Activated naive CD4-positive, alpha-beta T cell treated with anti-CD3 and anti-CD28 coated beads for 36 hours (primary cell): Measurements from ENCODE around the gene HLA-DQB1. TPM values are rescaled to one million over a fixed set of nuclear protein-coding genes. Genes with fewer than 3 reads are reported as not detected.
A peak's percentile ranks its signal among the peaks of the same experiment; 100 is the strongest.
"Not testable (repeated sequence)": the region's sequence is repeated elsewhere in the genome, so short reads cannot be mapped to it uniquely, and the experiment has no call there.

Experiments used
- CTCF ChIA-PET: fragments of 350-600 bp; sonication (Branson Sonifier 250); formaldehyde crosslinking; loops from one replicate; lab custom pipeline; 2021; ENCODE audit warnings: antibody characterized with exemption; lab: Charles Lee
- DNase-seq: peaks from one replicate; pipeline ENCODE4 v3.0.0-alpha.2; 2020
- H3K27ac Mint-ChIP-seq: one replicate; pipeline ENCODE4 v1.8.0; 2021; ENCODE audit warnings: mild to moderate bottlenecking, mixed read lengths
- H3K27me3 Mint-ChIP-seq: one replicate; pipeline ENCODE4 v1.8.0; 2021; ENCODE audit warnings: low read depth, mixed read lengths
- H3K36me3 Mint-ChIP-seq: one replicate; pipeline ENCODE4 v1.8.0; 2021; ENCODE audit warnings: low read depth, mixed read lengths
- H3K4me1 Mint-ChIP-seq: one replicate; pipeline ENCODE4 v1.8.0; 2021; ENCODE audit warnings: low read depth, mixed read lengths
- H3K4me3 Mint-ChIP-seq: one replicate; pipeline ENCODE4 v1.8.0; 2021; ENCODE audit warnings: mild to moderate bottlenecking, moderate library complexity, mixed read lengths
- H3K9me3 Mint-ChIP-seq: one replicate; pipeline ENCODE4 v1.8.0; 2021; ENCODE audit warnings: mixed read lengths
- intact Hi-C: fragments of 100-400 bp; cut with micrococcal nuclease; formaldehyde crosslinking; loops from one replicate; pipeline ENCODE4 v1.15.1; 2023
- total RNA-seq, 2 experiments: library from RNA; stranded (reverse); gene quantifications; one replicate each; pipeline ENCODE4 v1.2.3, GENCODE V29; 2021

Gene HLA-DQB1
- total RNA-seq: 1 to 10 TPM; 6.2 to 7.4 TPM

DNA sequence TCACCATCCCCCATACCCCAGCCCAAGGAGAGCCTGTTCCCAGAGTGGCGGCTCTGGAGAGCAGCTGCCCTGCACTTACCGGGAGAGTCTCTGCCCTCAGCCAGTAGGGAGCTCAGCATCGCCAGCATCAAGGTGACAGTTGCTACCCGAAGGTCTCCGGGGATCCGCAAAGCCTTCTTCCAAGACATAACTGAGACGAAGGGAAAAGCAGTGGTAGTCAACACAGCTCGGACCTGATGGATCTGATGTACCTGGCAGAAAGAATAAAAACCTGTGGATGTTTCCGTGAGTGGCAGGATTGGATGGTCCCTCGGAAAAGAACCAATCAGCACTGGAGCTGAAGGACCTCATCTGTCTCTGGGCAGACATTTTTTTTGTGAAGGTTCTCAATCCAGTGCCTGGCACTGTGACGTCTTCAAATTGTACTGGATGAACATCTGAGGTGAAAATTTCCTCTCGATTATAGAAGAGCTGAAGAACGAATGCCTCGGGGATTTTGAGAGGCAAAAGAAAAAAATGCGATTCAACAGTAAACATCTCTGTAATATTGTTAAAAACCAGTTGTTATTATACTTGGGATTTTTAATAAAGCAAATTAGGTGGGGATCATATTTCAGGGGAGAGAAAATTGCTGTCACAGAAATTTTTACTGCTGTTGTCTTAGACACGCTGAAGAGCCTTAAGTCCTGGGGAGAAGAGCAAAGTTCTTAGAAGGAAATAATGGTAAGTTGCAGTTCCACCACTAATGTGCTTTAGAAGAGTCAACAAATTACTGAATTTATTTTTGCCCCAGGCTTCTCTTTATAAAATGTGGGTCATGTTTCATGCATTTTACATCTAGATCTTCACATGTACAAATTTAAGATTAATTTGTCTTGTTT lies at the start of gene HLA-DQB1:
Gene HLA-DQB1 (minus strand): TSS at position 238 of the 881 bp plus-strand sequence. CDS start 50 bp downstream, at position 188.
- intact Hi-C loops: loop anchor here (2.0 kb wide), 1 partner anchor 44 kb away; no protein-coding TSS in a partner anchor
- H3K36me3 Mint-ChIP-seq: no peaks in the 10 kb centered on the region
- peak; percentile 80 for DNase-seq
- H3K9me3 Mint-ChIP-seq: no peaks in the 10 kb centered on the region
- H3K4me3 Mint-ChIP-seq: peak within 1 kb of the TSS; percentile 70
- no peak within 1 kb of the TSS for H3K27ac Mint-ChIP-seq
- H3K4me1 Mint-ChIP-seq: peaks cover 40% of the 10 kb centered on the region
- peaks cover 32% of the 10 kb centered on the region for H3K27me3 Mint-ChIP-seq
- CTCF ChIA-PET: no interaction called here

DNA sequence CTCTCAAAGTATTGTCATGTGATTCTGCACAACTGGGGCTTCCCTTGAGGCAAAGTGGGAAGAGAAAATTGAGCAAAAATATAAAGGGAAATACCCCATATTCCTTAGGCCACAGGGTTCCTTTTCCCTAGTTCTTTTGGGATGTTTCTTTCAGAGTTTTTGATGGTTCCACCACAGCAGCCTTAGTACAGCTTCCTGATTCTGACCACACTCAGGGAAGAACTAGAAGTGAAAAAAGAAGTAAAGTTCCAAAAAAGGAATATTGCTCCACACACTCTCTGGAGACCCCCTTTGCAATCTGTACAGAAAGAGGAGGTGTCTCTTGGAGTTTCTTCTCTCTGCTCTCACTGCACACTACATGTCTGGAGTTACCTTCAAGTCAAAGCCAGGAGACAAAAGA lies 46.8 kb upstream of the HLA-DQB1 start:
- no peaks in the 10 kb centered on the region for H3K9me3 Mint-ChIP-seq
- intact Hi-C loops: no loop called here
- no peaks in the 10 kb centered on the region for H3K27me3 Mint-ChIP-seq
- CTCF ChIA-PET: interaction anchor here (0.7 kb wide), 1 partner anchor 142 kb away, joined by 3 read pairs; no protein-coding TSS in a partner anchor
- H3K36me3 Mint-ChIP-seq: no peaks in the 10 kb centered on the region
- no peak overlapping the region for H3K4me3 Mint-ChIP-seq
- H3K4me1 Mint-ChIP-seq: peaks cover 3% of the 10 kb centered on the region
- no peak overlapping the region for H3K27ac Mint-ChIP-seq
- no peak for DNase-seq

DNA sequence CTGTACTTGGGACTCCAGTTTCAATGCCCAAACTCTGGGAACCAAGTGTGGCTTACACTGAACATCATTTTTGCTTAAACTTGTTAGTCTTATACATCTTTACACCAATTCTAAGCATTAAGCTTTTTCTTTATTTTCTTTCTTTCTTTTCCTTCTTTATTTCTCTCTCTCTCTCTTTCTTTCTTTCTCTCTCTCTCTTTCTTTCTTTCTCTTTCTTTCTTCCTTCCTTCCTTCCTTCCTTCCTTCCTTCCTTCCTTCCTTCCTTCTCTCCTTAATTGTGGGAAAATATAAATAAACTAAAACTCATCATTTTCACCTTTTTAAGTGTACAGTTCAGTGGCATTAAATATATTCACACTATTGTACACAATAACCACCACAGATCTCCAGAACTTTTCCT lies 43.2 kb upstream of the HLA-DQB1 start:
- CTCF ChIA-PET: no interaction called here

DNA sequence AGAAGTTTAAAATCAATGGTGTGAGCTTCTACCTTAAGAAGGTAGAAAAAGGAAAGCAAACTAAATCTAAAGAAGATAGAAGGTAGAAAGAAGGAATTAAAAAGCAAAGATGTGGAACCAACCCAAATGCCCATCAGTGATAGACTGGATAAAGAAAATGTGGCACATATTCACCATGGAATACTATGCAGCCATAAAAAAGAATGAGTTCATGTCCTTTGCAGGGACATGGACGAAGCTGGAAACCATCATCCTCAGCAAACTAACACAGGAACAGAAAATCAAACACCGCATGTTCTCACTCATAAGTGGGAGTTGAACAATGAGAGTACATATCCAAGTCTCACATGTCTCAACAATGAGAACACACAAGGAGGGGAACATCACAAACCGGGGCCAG lies 38.7 kb upstream of the HLA-DQB1 start:
- H3K4me1 Mint-ChIP-seq, H3K9me3 Mint-ChIP-seq, H3K27ac Mint-ChIP-seq, H3K4me3 Mint-ChIP-seq, DNase-seq, H3K36me3 Mint-ChIP-seq, intact Hi-C loops: not testable (repeated sequence)
- CTCF ChIA-PET: interaction anchor here (5.2 kb wide), 1 partner anchor 292 kb away, joined by 48 read pairs; no protein-coding TSS in a partner anchor
- H3K27me3 Mint-ChIP-seq: peaks cover 16% of the 10 kb centered on the region

More for the DNA sequence above, 43.2 kb upstream of the HLA-DQB1 start:
- Mint-ChIP-seq H3K27ac (no peak overlapping the region), H3K4me3 (no peak overlapping the region), H3K9me3 (no peaks in the 10 kb centered on the region), H3K27me3 (no peaks in the 10 kb centered on the region), H3K4me1 (peaks cover 3% of the 10 kb centered on the region), H3K36me3 (no peaks in the 10 kb centered on the region)
- intact Hi-C loops: no loop called here
- DNase-seq: no peak

DNA sequence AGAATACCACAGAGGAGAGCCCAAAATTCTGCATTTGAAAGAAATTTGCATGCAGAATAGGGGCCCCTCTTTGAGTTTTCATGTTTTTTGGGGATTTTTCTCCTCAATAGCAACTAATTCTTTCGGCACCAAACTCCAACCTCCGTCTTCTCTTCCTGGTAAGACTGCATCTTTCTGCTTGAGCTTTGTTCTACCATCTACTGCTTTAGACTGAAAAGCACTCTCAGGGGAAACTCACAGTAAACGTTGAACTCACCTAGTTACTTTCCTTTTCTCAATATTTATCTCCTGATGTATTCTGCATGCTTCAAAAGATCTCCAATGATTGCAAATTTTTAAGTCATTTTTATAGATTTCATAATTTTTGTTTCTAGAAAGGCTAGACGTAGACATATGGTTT lies 36.9 kb upstream of the HLA-DQB1 start:
- CTCF ChIA-PET: interaction anchor here (1.0 to 5.2 kb wide), 5 partner anchors 11 to 290 kb away, joined by 3 to 48 read pairs (median 4); no protein-coding TSS in a partner anchor
- DNase-seq: no peak
- Mint-ChIP-seq H3K27me3 (peaks cover 24% of the 10 kb centered on the region), H3K4me1 (peaks cover 2% of the 10 kb centered on the region), H3K27ac (no peak overlapping the region), H3K36me3 (no peaks in the 10 kb centered on the region), H3K4me3 (no peak overlapping the region), H3K9me3 (no peaks in the 10 kb centered on the region)
- intact Hi-C loops: loop anchor here (5.0 kb wide), 3 partner anchors 84 to 456 kb away; no protein-coding TSS in a partner anchor

DNA sequence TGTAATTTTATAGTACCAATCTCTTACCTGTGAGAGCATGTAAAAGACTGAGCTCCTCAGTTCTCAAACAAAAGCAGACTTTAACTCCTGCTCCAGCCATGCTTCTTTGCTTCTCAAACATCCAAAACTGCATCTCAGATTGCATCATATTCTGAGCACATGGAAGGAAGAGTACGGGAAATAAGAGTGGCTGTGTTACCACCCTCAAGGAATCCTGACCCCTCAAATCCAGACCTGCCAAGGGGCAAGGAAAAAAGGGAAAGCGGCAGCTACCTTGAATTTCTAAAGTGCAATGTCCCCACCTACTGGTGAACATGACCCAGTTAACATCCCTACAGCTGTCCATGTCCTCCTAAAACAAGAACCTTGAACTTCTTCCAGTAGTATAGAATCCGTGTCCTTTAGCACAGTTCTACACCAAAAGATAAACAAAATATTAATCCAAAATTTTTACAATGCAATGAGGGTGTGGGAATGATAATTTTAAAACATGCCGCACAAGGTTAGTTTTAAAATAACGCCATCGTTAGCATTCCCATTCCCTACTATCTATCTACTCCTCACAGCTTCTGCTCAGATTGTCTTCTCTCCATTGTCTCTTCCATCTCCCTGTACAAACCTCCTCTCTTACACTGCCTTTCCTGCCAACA lies 34.1 kb upstream of the HLA-DQB1 start:
- peak; percentile 30 for DNase-seq
- Mint-ChIP-seq H3K36me3 (no peaks in the 10 kb centered on the region), H3K9me3 (no peaks in the 10 kb centered on the region), H3K4me1 (peaks cover 2% of the 10 kb centered on the region), H3K27ac (no peak overlapping the region), H3K4me3 (no peak overlapping the region), H3K27me3 (peaks cover 24% of the 10 kb centered on the region)
- CTCF ChIA-PET: interaction anchor here (0.6 to 5.2 kb wide), 20 partner anchors 8 to 464 kb away, joined by 3 to 48 read pairs (median 4); no protein-coding TSS in a partner anchor
- intact Hi-C loops: loop anchor here (1.0 to 5.0 kb wide), 5 partner anchors 87 to 453 kb away; no protein-coding TSS in a partner anchor

DNA sequence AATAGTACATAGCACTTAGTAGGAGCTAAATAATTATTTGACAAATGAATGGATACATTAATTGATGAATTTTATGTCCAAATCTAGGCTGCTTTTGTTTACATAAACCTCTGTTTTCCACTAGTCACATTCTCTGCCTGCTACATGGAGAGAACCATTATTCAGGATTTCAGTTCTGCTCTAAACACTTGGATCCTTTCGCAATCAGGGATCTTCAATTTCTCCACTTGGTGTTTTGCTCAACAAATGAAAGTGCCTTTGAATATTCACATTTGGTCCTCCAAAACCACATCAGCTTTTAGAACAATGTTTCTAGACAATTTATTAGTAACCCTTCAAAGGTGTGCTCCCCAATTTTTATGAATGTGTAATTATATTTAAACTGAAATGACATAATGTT lies 30.6 kb upstream of the HLA-DQB1 start:
- no peaks in the 10 kb centered on the region for H3K9me3 Mint-ChIP-seq
- CTCF ChIA-PET: interaction anchor here (1.0 kb wide), 1 partner anchor 283 kb away, joined by 4 read pairs; no protein-coding TSS in a partner anchor
- H3K4me1 Mint-ChIP-seq: peaks cover 2% of the 10 kb centered on the region
- H3K4me3 Mint-ChIP-seq: no peak overlapping the region
- no peak overlapping the region for H3K27ac Mint-ChIP-seq
- H3K27me3 Mint-ChIP-seq: peaks cover 29% of the 10 kb centered on the region
- intact Hi-C loops: no loop called here
- no peaks in the 10 kb centered on the region for H3K36me3 Mint-ChIP-seq
- DNase-seq: no peak

DNA sequence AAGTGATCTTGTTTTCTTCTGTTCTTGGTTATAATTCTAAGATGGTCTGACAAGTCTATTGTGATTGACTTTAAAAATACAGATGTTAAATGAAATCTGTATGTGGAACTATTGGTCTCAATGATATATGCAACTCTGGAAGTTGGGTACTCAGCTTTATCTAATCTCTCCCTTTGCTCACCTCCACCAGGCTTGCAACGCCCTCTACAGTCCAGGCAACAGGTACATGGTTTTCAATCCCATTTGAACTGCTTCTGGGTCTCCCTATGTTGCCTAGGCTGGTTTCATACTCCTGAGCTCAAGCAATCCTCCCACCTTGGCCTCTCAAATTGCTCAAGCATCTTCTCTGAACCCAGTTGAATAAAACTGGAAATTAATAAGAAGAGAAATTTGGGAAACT lies 25.6 kb upstream of the HLA-DQB1 start:
- DNase-seq: peak; percentile 81
- Mint-ChIP-seq H3K9me3 (no peaks in the 10 kb centered on the region), H3K36me3 (no peaks in the 10 kb centered on the region), H3K27me3 (peaks cover 9% of the 10 kb centered on the region), H3K27ac (no peak overlapping the region), H3K4me1 (peaks cover 3% of the 10 kb centered on the region), H3K4me3 (no peak overlapping the region)
- intact Hi-C loops: loop anchor here (1.0 to 2.0 kb wide), 4 partner anchors 69 to 277 kb away; no protein-coding TSS in a partner anchor
- CTCF ChIA-PET: interaction anchor here (0.6 to 1.7 kb wide), 17 partner anchors 8 to 295 kb away, joined by 3 to 9 read pairs (median 4); no protein-coding TSS in a partner anchor

DNA sequence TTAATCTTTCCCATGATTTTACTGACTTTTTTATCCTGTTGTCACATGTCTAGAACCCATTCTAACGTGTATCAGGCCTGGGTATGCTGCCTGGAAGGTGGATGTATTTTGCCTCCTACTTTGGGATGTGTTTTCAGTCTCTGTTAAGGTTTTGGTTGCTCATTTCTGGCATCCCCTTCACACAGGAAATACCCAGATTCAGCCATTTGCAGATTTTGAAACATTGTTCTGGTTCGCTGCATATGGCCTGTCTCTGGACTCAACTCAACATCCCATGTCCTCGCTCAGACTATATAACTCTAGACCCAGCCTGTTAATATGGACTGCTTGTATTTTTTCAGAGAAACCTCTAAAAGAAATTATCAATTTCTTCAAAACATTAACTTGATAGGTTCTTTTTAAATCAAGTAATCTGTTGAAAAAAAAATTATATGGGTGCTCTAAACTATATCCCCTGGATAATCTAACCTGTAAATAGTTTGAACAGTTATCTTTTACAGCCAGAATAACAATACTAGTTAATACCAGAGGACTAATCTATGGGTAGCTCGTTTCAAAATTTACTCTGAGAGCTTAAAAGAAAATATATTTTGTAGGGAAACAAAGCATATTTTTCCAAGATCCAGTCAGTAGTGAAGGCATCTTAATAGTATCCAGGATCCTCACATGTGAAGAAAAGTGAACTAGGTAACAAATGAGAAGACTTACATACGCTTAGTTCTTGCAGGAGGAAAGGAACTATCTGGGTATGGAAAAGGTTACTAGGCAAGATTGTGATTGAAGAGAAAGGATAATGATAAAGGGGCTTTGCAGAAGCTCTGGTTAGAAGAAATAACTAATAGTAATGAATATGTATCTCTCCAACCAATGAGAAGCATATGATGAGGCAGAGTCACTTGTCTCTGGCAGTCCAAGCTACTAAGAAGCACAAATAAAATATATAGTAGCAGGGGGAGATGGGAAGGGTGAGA lies 23.4 kb upstream of the HLA-DQB1 start:
- Mint-ChIP-seq H3K4me1 (peaks cover 18% of the 10 kb centered on the region), H3K4me3 (no peak overlapping the region)
- CTCF ChIA-PET: interaction anchor here (0.6 to 1.6 kb wide), 5 partner anchors 96 to 275 kb away, joined by 3 to 5 read pairs (median 5); no protein-coding TSS in a partner anchor

DNA sequence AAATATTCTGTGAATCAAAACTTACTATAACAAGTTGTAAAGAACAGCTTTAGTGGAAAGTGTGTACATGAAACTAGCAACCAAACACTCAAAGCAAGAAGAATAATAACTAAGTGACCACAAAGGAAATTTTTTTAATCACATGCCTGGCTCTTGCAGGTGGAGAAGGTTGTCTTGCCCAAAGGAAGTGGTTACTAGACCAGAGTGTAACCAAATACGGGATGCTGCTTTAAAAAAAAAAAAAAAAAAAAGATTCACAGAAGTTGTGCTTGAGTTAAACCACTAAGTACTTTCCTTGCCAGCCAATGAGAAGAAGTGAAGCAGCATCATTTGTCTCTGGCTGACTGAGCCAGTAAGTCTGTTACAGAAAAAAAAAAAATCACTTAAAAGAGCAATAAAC lies 19.1 kb upstream of the HLA-DQB1 start:
- no peaks in the 10 kb centered on the region for H3K27me3 Mint-ChIP-seq
- H3K27ac Mint-ChIP-seq: no peak overlapping the region
- intact Hi-C loops: loop anchor here (1.0 kb wide), 2 partner anchors 17 to 62 kb away; no protein-coding TSS in a partner anchor
- no peaks in the 10 kb centered on the region for H3K36me3 Mint-ChIP-seq
- CTCF ChIA-PET: interaction anchor here (1.2 kb wide), 1 partner anchor 272 kb away, joined by 3 read pairs; no protein-coding TSS in a partner anchor
- H3K4me3 Mint-ChIP-seq: no peak overlapping the region
- DNase-seq: peak; percentile 30
- H3K9me3 Mint-ChIP-seq: no peaks in the 10 kb centered on the region
- peaks cover 18% of the 10 kb centered on the region for H3K4me1 Mint-ChIP-seq

More for the DNA sequence above, 23.4 kb upstream of the HLA-DQB1 start:
- no peaks in the 10 kb centered on the region for H3K9me3 Mint-ChIP-seq
- DNase-seq: no peak
- intact Hi-C loops: no loop called here
- H3K27ac Mint-ChIP-seq: no peak overlapping the region
- H3K36me3 Mint-ChIP-seq: no peaks in the 10 kb centered on the region
- H3K27me3 Mint-ChIP-seq: peaks cover 9% of the 10 kb centered on the region

DNA sequence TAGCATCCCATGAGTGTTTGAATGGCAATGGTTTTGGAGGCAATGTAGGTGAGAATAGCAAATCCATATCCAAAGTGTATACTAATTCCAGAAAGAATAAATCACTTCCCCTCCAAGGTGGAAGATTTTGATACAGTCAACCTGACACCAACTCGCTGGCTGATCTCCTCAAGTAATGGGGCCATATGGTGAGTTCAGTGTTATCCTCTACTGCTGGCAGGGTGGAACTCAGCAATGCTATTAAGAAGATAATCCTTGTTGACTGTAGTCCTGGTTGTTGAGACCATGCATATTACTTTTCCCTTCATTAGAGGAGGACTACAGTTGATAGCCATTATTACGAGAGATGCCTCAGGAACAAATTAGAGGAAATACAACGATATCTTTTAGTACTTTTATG lies 17.8 kb upstream of the HLA-DQB1 start:
- no peak for DNase-seq
- Mint-ChIP-seq H3K4me3 (no peak overlapping the region), H3K9me3 (peaks cover under 1% of the 10 kb centered on the region), H3K36me3 (no peaks in the 10 kb centered on the region), H3K27me3 (no peaks in the 10 kb centered on the region), H3K27ac (no peak overlapping the region), H3K4me1 (peaks cover 15% of the 10 kb centered on the region)
- intact Hi-C loops: no loop called here
- CTCF ChIA-PET: no interaction called here
